GM19351 (cell line): ENCODE measurements around the gene ALS2CL.

ENCODE experiments used
- ATAC-seq: cut with Tn5 transposase; IDR thresholded peaks from one replicate; pipeline ENCODE4 v1.9.1; 2021; ENCODE audit warnings: mild to moderate bottlenecking, moderate library complexity; ENCODE audit not compliant: unreplicated experiment

The ALS2CL gene

DNA sequence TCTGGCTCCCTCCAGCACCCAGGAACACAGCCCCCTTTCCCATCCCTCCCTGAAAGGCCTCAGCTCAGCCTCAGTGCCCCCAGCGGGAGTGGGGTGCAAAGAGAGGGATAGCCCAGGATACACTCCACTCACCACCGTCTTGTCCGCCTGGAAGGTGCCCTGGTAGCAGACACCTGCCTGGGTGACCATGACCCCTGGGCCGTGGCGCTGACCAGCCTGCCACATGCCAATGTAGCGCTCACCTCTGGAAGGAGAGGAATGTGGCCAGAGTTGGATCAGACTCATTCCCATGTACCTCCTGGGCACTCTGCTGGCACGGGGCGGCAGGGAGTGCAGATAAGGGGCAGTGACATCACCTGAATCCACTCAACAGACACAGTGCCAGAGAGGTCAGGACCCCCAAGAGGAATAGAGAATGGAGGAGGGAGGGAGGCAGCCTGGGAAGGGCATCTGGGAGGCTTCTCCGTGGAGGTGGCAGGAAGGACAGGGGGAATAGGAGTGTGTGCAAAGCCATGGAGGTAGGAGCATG is 13.1 kb downstream of the ALS2CL start:
- no peak for ATAC-seq

DNA sequence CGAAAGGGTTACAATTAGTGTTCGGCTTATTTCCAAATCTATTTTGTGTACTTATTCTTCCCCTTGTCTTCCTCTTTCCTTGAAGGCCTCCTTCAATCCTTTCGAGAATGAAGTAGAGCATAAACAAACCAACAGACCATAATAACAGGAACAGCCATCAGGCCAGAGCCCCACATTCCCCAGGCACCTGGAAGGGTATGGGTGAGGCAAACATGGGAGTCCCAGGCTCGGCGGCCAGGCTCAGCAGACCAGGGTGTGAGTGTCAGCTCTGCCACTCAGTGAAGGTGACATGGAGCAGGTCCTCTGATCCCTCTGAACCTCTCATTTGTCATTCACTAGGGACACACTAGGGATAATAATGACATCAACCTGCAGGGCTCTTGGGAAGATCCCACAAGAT is 13.8 kb downstream of the ALS2CL start:
- no peak for ATAC-seq

DNA sequence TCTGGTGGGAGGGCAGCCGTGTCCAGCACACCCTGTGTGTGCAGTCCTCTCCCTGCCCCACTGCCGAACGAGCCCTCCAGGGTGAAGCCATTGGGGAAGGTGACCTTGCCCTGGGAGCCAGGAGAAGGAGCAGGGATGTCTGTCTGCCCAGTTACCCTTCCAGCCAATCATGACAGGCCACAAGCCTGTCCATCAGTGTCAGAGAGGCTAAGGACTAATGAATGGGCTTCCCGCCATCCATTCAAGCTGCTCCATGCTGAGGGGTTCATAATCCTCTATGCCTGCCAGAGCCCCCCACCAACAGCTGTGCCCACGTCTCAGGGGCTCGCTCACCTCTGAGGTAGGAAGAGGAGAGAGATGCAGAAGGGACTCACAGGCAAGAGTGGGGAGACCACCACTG is 15.2 kb downstream of the ALS2CL start:
- no peak for ATAC-seq

DNA sequence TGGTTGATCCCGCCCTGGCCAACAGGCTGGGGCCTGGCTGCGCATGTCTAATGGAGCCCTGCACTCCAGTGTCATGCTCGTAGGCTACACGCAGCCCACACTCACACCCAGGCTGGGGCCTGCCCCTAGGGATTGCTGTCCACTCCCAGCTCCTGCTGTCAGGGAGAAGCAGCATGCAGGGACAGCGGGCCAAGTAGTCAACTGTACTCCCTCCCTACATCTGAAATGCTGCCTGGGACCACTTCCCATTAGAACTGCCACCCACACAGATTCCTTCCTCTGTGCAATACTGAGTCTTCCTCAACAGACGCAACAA is 16.1 kb downstream of the ALS2CL start:
- no peak for ATAC-seq

DNA sequence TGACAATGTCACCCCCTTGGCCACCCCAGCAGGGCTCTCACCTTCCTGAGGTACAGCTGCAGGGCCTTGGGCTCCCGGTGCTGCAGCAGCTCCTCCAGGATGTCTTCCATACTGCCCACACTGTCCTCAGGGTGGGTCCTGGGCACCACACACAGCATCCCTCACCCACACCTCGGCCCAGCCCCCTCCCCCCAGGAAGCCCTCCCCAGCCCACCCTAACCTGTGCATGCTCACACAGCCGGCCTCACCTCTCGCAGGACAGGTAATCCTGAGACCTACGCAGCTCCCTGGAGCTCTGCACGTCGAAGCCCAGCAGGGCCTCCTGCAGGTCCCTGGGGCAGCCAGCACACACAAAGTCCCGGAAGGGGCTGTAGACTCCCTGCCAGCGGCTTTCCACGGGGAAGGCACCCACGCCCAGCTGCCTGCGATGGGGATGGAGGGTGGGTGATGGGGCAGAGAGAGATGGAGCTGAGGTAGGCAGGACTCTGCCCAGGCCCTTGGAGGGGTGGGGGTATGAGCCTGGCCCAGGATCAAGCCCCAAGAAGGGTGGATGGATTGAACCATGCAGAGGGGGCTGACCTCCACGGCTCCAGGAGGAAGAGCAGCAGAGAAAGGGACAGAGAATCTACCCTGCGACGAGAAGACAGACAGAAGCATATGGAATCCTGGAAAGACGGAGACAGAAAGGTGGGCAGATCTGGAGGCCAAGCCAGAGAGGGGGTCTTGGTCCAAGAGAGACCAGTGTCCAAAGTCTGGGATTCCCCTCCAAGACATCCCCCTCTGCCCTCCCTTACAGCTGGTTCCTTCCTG is 16.7 kb downstream of the ALS2CL start:
- ATAC-seq, result no peak

DNA sequence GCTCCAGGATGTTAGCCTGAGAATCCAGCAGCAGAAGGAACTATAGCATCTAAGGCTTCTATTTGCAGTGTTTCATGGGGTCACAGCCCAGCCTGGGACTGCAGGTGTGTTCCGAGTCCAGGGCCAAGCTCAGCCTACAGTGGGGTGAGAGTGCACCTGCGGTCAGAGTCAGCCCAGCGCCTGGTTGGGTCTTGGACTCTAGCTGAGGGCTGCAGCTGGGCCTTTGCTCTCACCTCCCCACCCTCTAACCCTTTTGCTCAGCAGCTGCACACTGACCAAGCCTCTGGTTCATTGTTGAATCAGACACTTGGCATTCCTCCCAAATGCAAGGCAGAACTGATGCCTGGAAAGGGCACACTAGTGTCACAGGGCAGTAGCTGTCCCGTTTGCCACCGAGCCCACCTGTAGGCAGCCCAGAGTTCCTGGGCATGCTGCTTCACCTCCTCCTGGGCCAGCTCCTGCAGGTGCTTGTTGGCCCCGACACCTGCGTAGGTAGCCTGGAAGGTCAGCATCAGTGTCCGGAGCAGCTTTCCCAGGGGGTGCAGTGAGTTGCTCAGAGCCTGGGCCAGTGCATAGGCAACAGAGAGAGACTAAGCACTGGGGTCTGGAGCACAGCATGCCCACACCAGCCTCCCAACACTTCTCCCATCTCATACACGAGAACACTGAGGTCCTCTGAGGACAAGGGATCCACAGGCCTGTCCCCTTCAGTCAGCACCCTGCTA is 17.5 kb downstream of the ALS2CL start:
- no peak for ATAC-seq

DNA sequence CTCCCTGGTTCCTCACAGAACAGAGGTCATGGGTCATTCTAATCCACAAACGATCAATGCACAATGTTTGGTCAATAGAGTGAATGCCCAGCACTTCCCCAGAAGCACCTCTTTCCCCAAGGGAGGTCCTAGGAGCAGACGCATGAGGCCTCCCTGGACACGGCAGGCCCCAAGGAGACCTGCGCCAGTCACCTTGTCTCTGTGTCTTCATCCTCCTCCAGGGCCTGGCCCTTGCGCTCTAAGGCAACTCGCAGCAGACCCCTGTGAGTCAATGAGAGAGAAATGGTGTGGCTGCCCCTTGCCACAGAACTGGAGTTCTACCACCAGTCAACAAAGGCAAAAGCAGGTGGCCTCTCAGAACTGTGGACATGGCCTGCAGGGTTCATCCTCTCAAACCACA is 18.1 kb downstream of the ALS2CL start:
- ATAC-seq, result no peak

DNA sequence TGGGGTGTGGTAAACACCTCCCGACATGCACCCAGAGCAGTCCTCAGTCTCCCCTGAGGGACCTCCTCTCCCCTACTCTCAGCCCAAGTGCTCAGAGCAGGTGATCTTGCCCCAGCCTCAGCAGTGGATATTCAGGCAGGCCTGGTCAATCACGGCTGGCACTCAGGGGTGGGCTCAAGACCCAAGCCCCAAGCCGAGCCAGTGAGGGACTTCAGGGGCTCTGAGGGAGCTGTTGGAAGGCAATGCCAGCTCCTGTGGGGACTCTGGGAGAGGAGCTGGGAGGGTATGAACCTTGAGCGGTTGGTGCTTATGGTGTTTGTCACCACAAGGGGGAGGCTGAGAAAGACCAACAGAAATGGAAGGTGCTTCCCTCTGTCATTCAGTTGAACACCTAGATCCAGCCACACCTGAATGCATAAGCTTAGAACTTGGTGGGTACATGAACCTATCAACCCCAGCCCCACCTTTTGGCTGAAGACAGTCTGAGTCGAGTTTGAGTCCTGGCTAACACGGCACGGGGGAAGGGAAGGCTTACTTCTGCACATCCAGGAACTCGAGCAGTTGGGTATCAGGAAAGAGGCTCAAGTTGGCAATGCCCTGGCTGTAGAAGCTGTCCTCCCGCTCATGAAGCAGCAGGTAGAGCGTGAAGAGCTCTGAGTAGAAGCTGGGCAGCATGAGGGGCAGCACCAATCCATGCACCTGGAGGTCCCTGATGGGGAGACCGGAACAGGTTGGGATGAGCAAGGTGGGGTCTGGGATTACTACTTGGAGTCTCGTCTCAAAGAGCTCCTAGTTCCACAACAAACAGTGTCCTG is 19.2 kb downstream of the ALS2CL start:
- ATAC-seq, result no peak

DNA sequence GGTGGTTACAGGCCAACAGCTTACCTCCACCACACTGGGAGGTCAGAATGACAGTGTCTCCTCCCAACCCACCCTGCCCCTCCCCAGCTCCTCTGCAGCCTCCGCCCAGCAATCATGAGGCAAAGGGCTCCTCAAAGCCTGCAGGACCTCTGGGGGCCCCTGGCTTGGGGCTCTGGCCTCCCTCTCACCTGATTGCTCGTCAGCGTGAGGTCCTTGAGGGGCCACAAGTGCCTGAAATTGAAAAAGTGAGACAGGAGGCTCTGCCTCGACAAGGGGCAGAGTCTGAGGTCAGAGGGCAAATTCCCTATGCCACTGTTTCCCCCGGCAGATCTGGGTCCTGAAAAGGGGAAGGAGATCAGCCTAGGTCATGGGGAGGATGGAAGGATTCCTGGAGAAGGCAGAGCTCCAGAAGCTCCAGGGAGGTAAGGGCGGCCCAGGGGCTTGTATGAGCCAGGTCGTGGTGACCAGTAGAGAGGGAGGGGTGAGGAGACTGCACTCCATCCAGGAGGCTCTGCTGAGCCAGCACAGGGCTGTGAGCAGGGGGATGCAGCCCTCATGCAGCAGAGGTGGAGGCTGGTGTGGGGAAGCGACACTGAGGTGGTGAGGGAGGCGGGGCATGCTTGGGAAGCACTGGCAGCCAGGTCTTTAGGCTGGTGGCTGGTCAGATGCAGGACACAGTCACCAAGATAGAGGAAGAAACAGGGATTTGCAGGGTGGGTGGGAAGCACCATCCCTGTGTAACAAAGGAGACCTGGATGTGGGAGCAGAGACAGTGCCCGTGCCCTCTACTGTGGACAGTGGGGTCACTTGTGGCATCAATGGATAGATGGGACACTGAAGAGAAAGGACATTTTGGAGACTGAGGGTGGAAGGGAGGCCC is 20.1 kb downstream of the ALS2CL start:
- ATAC-seq, result no peak

DNA sequence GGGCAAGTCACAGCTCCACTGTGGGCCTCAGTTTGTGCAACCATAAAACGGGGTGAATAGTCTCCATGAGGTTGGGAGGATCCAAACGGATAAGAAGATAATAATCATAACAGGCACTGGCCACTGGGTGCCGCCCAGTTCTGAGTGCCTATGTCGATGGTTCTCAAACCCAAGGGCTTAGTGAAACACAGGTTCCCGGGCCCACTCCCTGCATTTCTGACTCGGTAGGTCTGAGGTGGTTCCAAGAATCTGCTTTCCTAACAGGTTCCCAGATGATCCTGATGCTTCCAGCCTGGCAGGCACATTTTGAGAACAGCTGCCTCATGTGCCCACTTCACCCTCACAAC is 21.2 kb downstream of the ALS2CL start:
- no peak for ATAC-seq

DNA sequence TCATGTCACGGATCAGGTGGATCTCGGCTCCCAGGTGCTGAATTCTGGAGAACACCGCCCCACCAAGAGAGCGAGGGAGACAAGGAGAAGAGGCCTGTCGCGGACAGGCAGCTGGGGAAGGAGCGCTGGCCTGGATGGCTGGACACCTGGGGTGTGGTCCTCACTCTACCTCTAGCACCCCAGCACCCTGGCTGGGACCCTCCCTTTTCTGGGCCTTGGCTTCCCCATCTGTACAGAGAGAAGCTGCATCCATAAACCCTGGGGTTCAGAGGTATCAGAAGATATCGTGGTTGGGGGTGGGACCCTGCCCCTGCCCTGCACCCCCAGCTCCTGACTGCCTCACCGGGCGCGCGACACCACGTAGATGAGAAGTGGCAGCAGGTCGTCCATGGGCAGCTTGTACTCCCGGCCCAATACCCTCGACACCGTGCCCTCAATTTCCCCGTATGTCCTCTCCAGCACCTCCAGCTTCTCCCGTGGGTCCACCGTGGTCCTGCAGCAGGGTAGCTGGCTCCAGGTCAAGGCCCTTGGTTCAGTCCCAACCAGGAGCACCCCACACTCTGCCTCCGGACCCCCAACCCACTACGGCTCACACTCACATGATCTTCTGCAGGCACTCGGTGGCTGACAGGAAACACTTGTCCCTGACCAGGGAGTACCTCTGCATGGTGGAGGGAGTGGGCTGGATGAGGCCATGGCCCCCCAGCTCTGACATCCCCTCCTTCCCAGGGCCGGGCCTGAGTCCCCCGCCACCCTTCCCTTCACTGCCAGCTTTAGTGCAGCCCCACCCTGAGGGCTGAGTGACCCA is 21.7 kb downstream of the ALS2CL start:
- no peak for ATAC-seq

DNA sequence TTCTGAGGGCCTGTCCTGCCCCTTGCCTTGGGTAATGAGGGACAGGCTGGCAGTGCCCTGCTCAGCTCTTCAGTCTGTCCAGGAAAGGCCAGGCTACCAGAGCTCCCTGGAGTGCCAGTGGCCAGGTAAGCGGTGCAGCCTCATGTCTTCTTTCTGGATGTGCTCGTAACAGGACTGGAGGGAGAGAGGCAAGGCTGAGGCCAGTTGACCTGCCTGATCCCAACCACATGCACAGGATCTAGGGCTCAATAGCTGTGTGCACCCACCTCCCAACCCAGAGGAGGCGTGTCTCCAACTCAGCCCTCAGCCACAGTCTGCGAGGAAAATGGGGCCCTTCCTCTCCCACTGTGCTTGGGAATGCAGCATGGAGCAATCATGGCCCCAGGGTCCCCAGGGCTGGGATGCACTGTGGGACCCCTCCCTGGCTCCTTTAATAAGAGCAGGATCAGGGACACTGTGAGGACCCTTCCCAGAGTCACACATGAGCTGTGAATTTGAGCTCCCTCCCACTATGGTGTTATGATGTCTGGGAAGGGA is 22.5 kb downstream of the ALS2CL start:
- no peak for ATAC-seq

DNA sequence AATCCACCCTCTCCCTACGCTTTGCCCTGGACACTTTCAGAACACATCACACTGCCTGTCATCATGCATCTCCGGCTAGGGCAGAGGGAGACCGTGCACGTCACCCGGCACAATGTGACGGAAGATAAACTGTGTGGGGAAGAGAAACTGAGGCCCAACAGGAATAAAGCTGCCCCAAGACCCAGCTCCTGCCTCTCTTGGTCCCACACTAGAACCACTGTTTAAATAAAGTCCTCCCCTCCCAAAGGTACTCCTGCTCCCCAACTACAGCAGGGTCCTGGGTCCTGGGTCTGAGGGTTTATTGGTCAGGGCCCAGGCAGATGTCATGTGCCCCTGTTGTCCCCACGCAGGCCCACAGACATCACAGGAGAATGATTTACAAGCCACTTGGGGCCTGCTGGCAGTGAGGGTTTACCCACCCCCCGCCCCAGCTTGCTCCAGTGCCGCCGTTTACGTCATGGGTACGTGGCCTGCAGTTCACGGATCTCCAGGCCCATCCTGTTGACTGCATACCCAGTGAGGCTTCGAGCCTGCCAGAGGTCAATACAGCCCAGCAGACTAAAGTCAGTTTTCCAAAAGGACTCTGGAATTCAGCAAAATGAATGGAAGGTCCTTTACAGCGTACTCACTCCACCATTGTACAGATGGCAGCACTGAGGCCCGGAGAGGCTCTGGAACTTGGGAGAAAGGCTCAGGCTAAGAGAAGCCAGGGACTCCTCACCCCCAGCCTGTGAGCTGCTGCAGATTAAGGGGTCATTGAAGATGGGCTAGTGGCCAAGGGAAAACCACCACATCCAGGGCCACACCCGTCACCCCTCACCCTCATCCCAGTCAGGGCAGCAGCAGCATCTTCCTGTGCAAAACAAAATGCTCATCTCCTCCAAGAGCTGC is 23.2 kb downstream of the ALS2CL start:
- no peak for ATAC-seq

DNA sequence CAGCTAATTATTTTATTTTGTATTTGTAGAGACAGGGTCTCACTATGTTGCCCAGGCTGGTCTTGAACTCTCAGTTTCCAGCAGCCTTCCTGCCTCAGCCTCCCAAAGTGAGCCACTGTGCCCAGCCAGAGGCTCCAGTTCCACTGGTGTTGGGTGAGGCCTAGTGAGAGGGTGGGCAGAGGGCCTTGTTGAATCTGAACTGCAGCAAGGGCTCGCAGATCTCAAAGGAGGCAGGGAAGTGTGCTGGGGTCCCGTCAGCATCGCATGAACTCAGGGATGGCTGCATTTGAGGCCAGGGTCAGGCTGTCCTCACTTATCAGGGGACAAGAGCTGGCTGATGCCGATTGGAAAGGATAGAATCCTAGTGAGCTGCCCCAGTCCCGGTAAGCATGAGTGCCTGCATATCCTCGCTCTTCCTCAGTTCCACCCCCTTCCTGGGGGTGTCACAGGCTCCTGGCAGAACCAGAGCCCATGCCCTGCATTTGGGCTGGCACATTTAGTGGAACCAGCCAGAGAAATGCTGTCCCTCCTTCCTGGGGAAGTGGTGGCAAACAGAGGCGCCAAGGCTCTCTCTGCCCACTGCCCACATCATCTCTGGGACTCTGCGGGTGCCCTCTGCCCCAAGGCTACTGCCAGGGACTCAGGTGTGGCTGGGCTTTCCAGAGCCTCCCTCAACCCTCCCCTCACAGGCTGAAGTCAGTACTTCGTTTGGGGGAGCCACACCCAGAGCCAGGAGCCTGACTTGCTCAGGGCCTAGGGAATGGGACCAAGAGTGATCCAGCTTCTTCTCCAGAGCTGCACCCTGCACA is 24.1 kb downstream of the ALS2CL start:
- ATAC-seq, result no peak

DNA sequence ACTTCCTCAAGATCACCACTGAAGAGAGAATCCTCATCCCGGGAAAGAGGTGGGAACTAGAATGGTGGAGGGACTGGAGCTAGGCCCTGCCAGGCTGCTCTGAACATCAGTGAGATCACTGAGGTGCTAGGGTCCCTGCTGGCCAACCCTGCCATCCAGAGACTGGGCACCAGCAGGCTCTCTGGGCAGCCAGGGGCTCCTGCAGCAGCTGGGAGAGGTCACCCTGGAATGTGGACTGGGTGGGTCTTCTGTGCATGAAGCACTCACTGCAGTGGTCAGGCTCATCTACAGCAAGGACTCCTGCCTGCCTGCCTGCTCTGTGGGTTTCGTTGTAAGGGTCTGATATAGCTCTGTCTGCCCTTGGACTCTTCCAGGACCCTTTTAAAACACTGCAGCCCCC is 24.9 kb downstream of the ALS2CL start:
- ATAC-seq, result no peak

DNA sequence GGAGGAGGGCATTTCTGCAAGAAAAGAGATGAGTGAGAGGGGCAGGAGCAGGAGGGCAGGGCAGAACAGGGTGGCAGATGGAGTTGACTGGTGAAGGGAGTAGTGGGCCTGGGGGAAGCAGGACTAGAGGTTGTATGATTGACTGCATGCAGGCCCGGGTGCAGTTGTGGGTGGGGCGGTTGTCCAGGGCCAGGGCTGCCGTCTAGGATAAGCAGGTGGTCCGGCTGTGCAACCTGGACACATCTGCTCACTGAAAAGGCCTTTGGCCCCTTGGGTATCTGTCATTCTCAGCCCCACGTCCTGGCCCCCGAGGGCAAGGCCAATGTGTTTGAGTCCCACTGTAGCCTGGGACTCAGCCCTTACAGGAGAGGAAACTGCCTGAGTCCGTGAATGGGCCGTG is 25.4 kb downstream of the ALS2CL start:
- no peak for ATAC-seq

DNA sequence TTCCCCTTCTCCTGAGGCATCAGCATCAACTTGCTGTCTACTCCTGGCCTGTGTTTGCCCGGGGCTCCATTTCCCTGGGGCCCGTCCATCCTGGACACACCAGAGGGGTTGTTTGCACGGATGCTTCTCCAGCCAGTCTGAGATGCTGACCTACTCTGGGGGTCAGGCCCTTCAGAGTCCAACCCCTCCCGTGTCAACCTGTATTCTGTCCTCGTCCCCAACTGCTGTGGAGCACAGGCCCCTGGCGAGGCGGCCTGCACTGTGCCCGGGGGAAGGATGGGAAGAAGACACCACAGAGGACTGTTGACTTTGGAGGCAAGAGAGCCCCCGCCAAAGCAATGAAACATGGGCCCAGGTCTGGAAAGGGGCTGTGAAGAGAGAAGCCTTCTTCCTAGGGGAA is 25.8 kb downstream of the ALS2CL start:
- ATAC-seq, result no peak
